GM19328 (cell line): ENCODE data around the gene LASP1NB.
"Not testable (repeated sequence)": the region's sequence is repeated elsewhere in the genome, so short reads cannot be mapped to it uniquely, and the experiment has no call there.

ENCODE experiments used
- ATAC-seq: cut with Tn5 transposase; IDR thresholded peaks from one replicate; pipeline ENCODE4 v1.9.1; 2021; ENCODE audit warnings: mild to moderate bottlenecking, moderate library complexity; ENCODE audit not compliant: unreplicated experiment

The LASP1NB gene

DNA sequence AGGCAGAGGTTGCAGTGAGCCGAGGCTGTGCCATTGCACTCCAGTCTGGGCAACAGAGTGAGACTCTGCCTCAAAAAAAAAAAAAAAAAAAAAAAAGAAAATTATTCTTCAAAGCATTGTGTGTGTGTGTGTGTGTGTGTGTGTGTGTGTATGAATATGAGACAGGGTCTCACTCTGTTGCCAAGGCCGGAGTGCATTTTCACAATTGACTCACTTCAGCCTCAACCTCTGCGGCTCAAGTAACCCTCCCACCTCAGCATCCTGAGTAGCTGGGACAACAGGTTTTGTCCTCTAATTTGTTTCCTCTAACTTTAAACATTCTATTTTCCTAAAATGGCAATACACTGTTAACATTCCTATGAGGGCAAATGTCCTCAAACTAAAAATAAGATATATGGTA, 34.1 kb downstream of the LASP1NB start:
- no peak for ATAC-seq

DNA sequence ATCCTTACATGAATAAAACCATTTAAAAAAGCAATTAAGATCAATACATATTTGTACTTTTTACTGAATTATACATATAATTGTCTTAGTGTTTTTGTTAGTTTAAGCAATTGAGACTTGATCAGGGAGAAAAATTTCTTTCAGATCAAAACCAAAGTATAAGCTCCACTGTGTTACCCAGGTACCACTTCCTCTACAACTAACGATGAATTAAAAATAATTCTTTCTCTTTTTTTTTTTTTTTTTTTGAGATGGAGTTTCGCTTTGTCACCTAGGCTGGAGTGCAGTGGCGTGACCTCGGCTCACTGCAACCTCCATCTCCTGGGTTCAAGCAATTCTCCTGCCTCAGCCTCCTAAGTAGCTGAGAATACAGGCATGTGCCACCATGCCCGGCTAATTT, 35.0 kb downstream of the LASP1NB start:
- no peak for ATAC-seq

DNA sequence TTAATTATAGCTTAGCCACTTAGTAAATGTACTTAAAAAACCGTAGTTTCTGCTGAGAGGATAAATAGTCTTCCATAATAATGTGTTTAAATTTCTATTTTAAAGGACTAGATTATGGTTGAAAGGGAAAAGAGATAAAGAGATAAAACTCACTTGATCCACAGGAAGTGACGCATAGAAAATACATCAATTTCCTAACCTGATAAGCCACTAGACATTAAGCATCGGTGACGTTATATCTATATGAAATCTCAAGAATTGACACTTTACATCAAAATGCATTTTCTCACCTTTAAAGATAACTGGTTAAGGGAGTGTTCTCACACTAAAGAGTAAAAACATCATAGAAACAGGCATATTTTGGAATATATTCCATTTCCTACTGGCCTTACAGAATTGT, 36.0 kb downstream of the LASP1NB start:
- ATAC-seq: no peak

DNA sequence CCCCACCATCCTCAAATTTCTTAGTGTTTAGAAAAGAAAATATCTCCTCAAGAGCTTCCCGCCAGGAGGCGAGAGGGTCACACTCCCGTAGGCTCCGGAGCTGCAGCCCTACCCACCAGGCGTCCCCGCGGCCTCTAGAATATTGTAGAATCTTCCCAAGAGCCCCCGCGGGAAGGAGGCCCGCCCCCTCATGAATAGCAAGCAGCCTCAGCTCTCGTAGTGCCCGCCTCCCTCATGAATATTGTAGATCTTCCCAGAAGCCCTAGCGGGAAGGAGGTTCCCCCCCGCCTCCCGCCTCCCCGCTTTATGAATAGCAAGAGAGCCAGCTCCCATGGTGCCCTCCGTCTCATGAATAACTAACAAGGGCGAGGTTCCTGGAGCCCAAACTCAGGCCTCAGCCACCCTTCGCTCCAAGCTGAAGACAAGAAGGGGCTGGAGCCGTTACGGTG, 41.9 kb downstream of the LASP1NB start, which contains the start of gene FBXO47:
FBXO47 (minus strand) TSS at position 114 of the 449 bp plus-strand sequence. CDS start 4,378 bp downstream, outside the sequence.
- no peak for ATAC-seq

DNA sequence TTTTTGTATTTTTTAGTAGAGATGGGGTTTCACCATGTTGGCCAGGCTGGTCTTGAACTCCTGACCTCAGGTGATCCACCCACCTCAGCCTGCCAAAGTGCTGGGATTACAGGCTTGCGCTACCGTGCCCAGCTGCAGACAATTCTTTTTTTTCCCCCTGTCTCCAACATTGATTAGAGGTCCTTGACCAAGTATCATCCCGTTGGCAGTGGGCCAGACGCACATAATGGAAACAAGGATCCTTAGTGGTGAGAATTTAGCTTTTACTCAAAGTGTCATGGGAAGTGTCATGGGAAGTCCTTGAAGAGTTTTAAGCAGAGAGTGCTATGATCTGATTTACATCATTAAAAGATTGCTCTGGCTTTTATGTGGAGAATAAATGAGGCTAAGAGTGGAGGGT, 43.9 kb downstream of the LASP1NB start:
- ATAC-seq: no peak

DNA sequence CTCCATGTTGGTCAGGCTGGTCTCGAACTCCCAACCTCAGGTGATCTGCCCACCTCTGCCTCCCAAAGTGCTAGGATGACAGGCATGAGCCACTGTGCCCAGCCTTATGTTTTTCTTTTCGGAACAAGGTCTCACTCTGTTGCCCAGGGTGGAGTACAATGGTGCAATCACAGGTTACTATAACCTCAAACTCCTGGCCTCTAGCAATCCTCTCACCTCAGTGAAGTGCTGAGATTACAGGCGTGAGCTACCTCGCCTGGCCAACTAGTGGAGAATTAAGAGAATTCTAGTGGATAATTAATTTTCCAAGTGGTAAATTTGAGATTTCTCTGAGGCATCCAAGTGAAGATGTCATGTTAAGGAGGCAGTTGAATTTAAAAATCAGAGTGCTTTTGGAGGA, 44.7 kb downstream of the LASP1NB start:
- ATAC-seq: no peak

DNA sequence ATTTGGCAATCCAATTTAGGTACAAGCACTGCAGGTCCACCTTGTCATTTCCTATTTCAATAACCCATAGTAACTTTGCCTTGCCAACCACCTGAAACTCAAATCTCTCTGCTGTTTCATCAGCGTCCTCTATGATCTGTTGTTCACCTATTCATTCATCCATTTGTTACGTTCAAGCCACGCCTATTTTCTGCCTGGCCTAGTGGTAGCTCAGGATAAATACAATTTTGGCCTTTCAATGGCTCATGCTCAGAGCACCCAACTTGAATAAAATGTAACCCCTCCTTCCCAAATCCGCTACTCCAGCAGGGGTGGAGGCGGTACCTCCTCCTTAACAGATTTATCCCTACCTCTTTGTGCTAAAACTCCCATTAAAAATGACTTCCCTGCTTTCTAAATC, 45.4 kb downstream of the LASP1NB start:
- ATAC-seq: no peak

DNA sequence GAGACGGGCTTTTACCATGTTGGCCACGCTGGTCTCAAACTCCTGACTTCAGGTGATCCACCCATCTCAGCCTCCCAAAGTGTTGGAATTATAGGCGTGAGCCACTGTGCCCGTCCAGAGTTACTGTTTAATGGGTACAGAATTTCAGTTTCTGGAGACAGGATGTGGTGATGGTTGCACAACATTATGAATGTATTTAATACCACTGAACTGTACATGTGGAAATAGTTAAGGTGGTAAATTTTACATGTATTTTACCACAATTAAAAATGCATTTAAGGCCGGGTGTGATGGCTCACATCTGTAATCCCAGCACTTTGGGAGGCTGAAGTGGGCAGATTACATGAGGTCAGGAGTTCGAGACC, 50.8 kb downstream of the LASP1NB start:
- ATAC-seq: not testable (repeated sequence)

DNA sequence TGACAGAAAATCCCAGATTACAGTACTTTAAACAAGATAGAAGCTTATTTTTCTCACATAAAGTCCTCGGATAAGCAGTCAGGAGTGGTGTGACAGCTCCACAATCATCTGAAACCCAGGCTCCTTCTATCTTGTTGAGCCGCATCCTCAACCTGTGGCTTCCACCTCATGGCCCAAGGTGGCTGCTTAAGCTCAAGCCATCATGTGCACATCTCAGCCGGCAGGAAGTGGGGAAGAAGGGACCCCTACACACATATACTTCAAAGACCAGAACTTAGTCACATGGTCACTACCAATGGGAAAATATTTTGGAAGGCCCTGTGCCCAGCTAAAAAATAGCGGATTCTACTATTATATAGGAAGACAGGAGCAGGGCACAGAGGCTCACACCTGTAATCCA, 52.8 kb downstream of the LASP1NB start:
- no peak for ATAC-seq
